ENCODE measurements around the gene SPATA31C1.
"Not testable (repeated sequence)": the region's sequence is repeated elsewhere in the genome, so short reads cannot be mapped to it uniquely, and the experiment has no call there.

Gene SPATA31C1

DNA sequence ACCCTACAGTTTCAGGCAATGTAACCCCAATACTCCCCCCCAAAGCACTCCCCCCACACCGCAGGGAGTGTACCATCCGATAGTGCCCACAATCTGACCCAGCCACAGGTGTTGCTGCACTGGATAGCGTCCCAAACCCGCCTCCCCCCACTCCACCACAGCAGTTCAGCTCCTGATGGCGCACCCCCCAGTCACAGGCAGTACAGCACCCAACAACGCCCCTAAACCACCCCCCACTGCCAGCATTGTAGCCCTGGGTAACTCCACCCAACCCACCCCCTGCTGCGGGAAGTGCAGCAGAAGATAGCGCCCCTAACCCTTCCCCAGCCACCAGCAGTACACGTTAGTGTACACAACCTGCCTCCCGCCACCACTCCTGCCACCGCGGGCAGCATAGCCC lies 20.6 kb downstream of the SPATA31C1 start:
- not testable (repeated sequence) for DNase-seq (ENCODE audit: low read depth)

DNA sequence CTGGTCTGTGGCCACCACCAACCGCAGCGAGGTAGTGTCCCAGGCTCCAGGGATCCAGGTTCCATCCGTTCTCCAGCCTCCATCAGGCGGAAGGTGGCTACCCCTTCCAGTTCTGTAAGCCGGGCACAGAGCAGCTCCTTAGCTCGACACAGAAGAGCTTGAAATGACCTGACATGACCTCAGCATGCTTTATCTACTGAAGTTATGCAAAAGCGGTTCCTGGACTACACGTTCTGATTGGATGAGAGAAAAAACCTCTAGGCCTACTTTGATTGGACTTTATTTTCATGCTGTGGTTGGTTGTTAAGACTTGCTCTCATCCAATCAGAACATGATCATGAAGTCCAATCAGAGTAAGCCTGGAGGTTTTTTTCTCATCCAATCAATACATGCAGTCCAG lies 21.3 kb downstream of the SPATA31C1 start:
- DNase-seq (ENCODE audit: low read depth), result not testable (repeated sequence)

DNA sequence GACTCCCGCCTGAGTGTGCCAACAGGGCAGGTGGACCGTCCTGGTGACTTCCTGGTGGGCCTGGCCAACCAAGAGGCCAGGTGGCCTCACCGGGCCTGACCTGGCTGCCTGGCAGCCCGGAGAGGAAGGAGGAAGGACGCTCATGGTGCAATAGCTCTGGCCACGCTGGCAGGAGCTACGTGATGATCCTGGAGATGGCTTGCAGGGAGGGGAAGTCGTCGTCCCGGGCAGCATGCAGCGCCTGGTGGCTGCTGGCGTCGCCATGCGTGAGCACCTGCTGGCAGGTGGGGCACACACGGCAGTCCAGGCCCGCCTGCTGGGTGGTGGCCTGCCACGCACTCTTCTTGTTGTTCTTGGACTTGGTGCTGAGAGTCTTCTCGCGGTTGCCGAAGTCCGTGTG lies 26.3 kb downstream of the SPATA31C1 start:
- DNase-seq (ENCODE audit: low read depth), result no peak

DNA sequence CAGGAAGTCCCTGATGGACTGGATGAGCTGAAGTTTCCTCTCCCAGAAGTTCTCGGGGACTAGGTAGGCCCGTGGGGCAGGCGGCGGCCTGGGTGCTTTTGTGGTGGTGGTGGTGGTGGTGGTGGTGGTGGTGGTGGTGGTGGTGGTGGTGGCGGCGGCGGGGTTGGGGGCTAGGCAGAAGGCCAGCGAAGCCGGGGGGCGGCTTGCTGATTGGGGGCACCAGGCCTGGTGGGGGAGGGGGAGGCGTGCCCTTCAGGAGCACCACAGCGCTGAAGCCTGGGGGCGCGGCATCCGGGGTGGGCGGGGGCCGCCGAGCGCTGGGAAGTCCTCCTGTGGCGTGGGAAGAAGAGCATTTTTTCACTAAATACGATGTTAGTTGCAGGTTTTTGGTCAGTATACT lies 26.9 kb downstream of the SPATA31C1 start:
- DNase-seq (ENCODE audit: low read depth), result no peak

DNA sequence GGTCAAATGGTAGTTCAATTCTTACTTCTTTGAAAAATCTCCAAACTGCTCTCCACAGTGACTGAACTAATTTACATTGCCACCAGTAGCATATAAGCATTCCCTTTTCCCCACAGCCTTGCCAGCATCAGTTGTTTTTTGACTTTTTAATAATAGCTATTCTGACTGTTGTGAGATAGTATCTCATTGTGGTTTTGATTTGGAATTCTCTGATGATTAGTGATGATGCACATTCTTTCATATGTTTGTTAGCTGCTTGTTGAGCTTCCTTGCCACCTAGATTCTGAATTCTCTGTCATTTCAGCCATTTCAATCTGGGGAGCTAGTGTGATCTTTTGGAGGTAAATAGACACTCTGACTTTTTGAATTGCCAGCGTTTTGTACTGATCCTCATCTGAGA lies 32.5 kb downstream of the SPATA31C1 start:
- peak; percentile 51 for DNase-seq (ENCODE audit: low read depth)

GRCh38 chr9:87950765-87951488 lies 33.2 kb downstream of the SPATA31C1 start:
- DNase-seq (ENCODE audit: low read depth), result peak; percentile 64

- no peak for DNase-seq (ENCODE audit: low read depth)
Measured at GRCh38 chr9:87954230-87954629, 36.5 kb downstream of the SPATA31C1 start.

- DNase-seq (ENCODE audit: low read depth), result no peak
Measured at GRCh38 chr9:87957839-87958238, 40.1 kb downstream of the SPATA31C1 start.

DNA sequence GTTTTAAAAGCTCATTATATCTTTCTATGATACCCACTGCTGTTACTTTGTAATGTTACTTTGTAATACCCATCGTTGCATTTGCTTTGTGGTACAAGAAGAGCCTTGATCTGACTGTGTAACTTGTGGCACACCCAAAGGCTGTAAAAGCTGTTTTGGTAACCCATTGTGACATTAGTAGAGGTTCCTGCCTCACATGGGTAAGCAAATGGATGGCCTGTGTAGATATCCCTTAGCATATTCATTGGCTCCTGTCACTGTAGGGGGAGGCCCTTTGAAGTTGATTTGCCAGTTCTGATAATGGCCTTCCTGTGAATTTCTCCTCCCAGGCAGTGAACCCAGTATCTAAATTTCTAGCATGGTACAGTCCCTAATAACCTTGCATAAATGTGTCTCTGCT lies 40.8 kb downstream of the SPATA31C1 start:
- DNase-seq (ENCODE audit: low read depth), result no peak

DNA sequence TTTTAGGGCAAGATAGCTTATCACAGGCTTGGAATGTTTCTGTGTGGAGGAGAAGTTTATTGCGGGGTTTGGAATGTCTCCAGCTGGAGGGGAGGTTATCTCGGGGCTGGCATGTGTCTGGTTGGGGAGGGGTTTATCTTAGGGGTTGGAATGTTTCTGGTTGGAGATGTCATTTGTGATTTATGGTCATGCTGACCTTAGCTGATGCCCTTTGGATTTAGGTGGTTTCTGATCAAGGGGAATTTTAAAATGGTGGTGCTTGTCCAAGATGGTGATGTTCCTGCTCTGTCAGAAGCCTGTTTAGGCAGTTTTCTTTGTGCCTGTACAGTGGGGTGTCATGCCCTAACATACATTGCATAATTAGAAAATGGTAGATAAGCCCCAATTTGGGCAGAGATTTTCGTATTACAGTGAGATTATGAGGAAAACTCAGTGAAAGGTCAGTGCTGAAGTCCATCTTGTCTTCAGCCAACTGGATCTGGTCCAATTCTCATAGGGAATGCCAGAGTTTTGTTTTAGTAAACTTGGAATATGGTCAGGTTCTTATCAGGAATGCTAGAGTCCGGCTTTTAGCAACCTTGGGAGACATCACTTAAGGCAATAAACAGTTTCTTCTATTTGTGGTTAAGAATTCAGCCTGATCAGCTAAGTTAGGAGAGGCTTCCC lies 42.3 kb downstream of the SPATA31C1 start:
- DNase-seq (ENCODE audit: low read depth), result no peak

GRCh38 chr9:87963770-87964169 lies 46.0 kb downstream of the SPATA31C1 start:
- DNase-seq (ENCODE audit: low read depth), result no peak

GRCh38 chr9:87964826-87965225 lies 47.1 kb downstream of the SPATA31C1 start:
- DNase-seq (ENCODE audit: low read depth), result no peak

DNA sequence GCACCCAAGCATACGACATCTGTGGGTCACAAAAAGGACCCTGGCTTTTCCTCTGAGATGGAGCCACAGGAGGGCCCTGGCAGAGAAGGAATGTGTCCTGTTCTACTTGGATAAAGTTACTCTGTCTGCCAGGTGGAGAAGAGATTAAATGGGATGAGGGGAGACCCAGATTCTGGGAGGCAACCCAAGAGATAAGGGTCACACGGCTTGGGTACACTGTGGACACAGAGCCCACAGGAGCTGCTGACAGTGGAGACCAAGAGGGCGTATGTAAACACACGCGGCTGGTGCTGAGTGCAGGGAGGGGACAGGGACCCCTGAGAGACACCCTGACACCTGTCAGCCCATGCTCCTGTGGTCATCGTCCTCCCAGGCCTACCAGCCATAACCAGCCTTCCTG lies 50.4 kb downstream of the SPATA31C1 start:
- no peak for DNase-seq (ENCODE audit: low read depth)

DNA sequence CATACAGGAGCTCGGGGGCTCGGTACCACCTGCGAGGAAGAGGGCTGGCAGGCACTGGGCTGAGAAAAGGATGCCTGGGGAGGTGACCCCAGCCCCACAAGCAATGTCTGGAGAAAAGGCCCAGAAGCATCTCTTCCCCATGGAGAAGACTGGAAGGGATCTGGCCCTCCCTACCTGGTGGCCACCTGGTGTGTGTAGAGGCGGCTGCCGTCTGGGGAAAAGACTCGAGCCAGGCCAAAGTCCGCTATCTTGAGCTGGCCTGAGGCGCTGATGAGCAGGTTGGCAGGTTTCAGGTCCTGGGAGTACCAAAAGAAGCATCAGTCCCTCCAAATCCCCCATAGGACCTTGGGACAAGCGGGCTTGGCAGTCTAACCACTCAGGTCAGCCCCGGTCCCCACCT lies 52.8 kb downstream of the SPATA31C1 start:
- no peak for DNase-seq (ENCODE audit: low read depth)

DNA sequence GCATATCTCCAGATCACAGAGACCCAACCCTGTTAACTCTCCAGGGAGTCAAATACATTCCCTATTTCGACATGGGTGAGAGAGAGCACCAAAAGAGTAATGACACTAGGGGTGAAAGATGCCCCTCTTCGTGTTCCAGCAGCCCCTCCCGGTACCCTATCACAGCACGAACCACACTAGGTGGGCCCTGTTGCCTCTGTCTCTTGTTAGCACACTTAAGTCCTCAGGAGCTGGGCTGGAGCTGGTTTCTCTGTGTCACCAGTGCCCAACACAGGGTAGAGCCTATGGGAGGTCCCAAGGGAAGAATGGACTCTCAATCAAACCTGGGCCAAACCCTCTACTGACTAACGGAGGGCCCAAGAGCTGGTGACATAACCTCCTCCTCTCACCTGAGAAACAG lies 55.4 kb downstream of the SPATA31C1 start:
- no peak for DNase-seq (ENCODE audit: low read depth)

Measured in ELR (cell line).